H9 (cell line): Measurements from ENCODE around the gene PLXNA1. TPM values are rescaled to one million over a fixed set of nuclear protein-coding genes. Genes with fewer than 3 reads are reported as not detected.

Source experiments
- DNase-seq: peaks from one replicate; pipeline ENCODE4 v3.0.0-alpha.2; 2017
- H2AFZ ChIP-seq: one replicate; pipeline ENCODE4 v1.6.1; 2013; ENCODE audit warnings: mild to moderate bottlenecking, low read length, control low read depth, moderate library complexity
- H2AK5ac ChIP-seq: 2 replicates; pipeline ENCODE4 v1.6.1; 2013; ENCODE audit warnings: low read length, control low read depth, mixed read lengths; ENCODE audit not compliant: insufficient read length
- H2BK120ac ChIP-seq: one replicate; pipeline ENCODE4 v1.6.1; 2013; ENCODE audit warnings: low read depth, mild to moderate bottlenecking, low read length, control low read depth, inconsistent platforms; ENCODE audit not compliant: poor library complexity, severe bottlenecking
- H2BK12ac ChIP-seq: 2 replicates; pipeline ENCODE4 v1.6.1; 2013; ENCODE audit warnings: low read length, control low read depth, mixed read lengths, low read depth; ENCODE audit not compliant: insufficient read length
- H2BK15ac ChIP-seq: 2 replicates; pipeline ENCODE4 v1.6.1; 2013; ENCODE audit warnings: low read depth, low read length, control low read depth
- H2BK20ac ChIP-seq: one replicate; pipeline ENCODE4 v1.6.1; 2013; ENCODE audit warnings: low read depth, mild to moderate bottlenecking, low read length, control low read depth, inconsistent platforms; ENCODE audit not compliant: poor library complexity, severe bottlenecking
- H2BK5ac ChIP-seq: 2 replicates; pipeline ENCODE4 v1.6.1; 2013; ENCODE audit warnings: low read length, control low read depth, mixed read lengths; ENCODE audit not compliant: insufficient read length
- H3K14ac ChIP-seq: 2 replicates; pipeline ENCODE4 v1.6.1; 2013; ENCODE audit warnings: low read length, control low read depth; ENCODE audit not compliant: insufficient read depth
- H3K18ac ChIP-seq: 2 replicates; pipeline ENCODE4 v1.6.1; 2013; ENCODE audit warnings: low read depth, mild to moderate bottlenecking, mixed read lengths, low read length, control low read depth; ENCODE audit not compliant: insufficient read length
- H3K23ac ChIP-seq: 2 replicates; pipeline ENCODE4 v1.6.1; 2013; ENCODE audit warnings: low read length, control low read depth, mixed read lengths, low read depth; ENCODE audit not compliant: insufficient read length
- H3K23me2 ChIP-seq: 2 replicates; pipeline ENCODE4 v1.6.1; 2013; ENCODE audit warnings: low read depth, mild to moderate bottlenecking, mixed read lengths, low read length, control low read depth; ENCODE audit not compliant: insufficient read length, poor library complexity, severe bottlenecking
- H3K27ac ChIP-seq: 2 replicates; pipeline ENCODE4 v1.5.1; 2013; ENCODE audit warnings: low read length, control low read depth, mixed read lengths, low read depth; ENCODE audit not compliant: insufficient read length
- H3K27me3 ChIP-seq: 2 replicates; pipeline ENCODE4 v1.6.1; 2013; ENCODE audit warnings: low read length, control low read depth, inconsistent platforms; ENCODE audit not compliant: insufficient read depth
- H3K4ac ChIP-seq: 2 replicates; pipeline ENCODE4 v1.6.1; 2013; ENCODE audit warnings: low read depth, mild to moderate bottlenecking, control low read depth, inconsistent platforms, low read length, moderate library complexity
- H3K4me1 ChIP-seq: 2 replicates; pipeline ENCODE4 v1.6.1; 2013; ENCODE audit warnings: low read length, control low read depth, inconsistent platforms; ENCODE audit not compliant: insufficient read depth
- H3K4me2 ChIP-seq: 2 replicates; pipeline ENCODE4 v1.6.1; 2013; ENCODE audit warnings: low read length, control low read depth, mixed read lengths; ENCODE audit not compliant: insufficient read length, insufficient read depth
- H3K56ac ChIP-seq: 2 replicates; pipeline ENCODE4 v1.6.1; 2013; ENCODE audit warnings: low read depth, mild to moderate bottlenecking, mixed read lengths, low read length, control low read depth; ENCODE audit not compliant: insufficient read length
- H3K79me1 ChIP-seq: 2 replicates; pipeline ENCODE4 v1.6.1; 2013; ENCODE audit warnings: low read depth, mild to moderate bottlenecking, moderate library complexity, low read length, control low read depth, inconsistent platforms; ENCODE audit not compliant: insufficient read depth, poor library complexity, severe bottlenecking
- H3K79me2 ChIP-seq: 2 replicates; pipeline ENCODE4 v1.6.1; 2013; ENCODE audit warnings: low read length, control low read depth, inconsistent platforms; ENCODE audit not compliant: insufficient read depth
- H3K9ac ChIP-seq: 2 replicates; pipeline ENCODE4 v1.6.1; 2013; ENCODE audit warnings: low read length, control low read depth, mixed read lengths; ENCODE audit not compliant: insufficient read length; ENCODE audit errors: extremely low read depth
- H3K9me3 ChIP-seq: one replicate; pipeline ENCODE4 v1.6.1; 2013; ENCODE audit warnings: low read depth, low read length, inconsistent platforms; ENCODE audit not compliant: control insufficient read depth
- H3T11ph ChIP-seq: one replicate; pipeline ENCODE4 v1.6.1; 2013; ENCODE audit warnings: mild to moderate bottlenecking, low read length, control low read depth, inconsistent platforms
- H4K20me1 ChIP-seq: one replicate; pipeline ENCODE4 v1.6.1; 2013; ENCODE audit not compliant: control insufficient read depth, insufficient read length, insufficient read depth
- H4K5ac ChIP-seq: 2 replicates; pipeline ENCODE4 v1.6.1; 2013; ENCODE audit warnings: low read depth, mild to moderate bottlenecking, mixed read lengths, low read length, control low read depth; ENCODE audit not compliant: insufficient read length
- H4K8ac ChIP-seq: replicated peaks from 2 replicates; pipeline ENCODE4 v1.6.1; 2013; ENCODE audit warnings: low read length, control low read depth, mixed read lengths, low read depth; ENCODE audit not compliant: insufficient read length
- H4K91ac ChIP-seq: 2 replicates; pipeline ENCODE4 v1.6.1; 2013; ENCODE audit warnings: low read depth, mild to moderate bottlenecking, moderate library complexity, mixed read lengths, low read length, control low read depth; ENCODE audit not compliant: insufficient read length
- H3K27ac Mint-ChIP-seq, 3 experiments: 2 replicates in 2 of 3; 3 replicates in 1 of 3; pipeline ENCODE4 v1.8.0; 2020 to 2021; ENCODE audit warnings: mixed read lengths in 3 of 3, mild to moderate bottlenecking in 1 of 3, moderate library complexity in 1 of 3
- H3K27me3 Mint-ChIP-seq: 2 replicates; pipeline ENCODE4 v1.8.0; 2021; ENCODE audit warnings: low read depth, mild to moderate bottlenecking, moderate library complexity, mixed read lengths
- H3K36me3 Mint-ChIP-seq, 3 experiments: 2 replicates in 2 of 3; 3 replicates in 1 of 3; pipeline ENCODE4 v1.8.0; 2020 to 2021; ENCODE audit warnings: low read depth in 3 of 3, mixed read lengths in 3 of 3; ENCODE audit not compliant: insufficient read depth in 1 of 3
- H3K4me1 Mint-ChIP-seq, 2 experiments: 2 replicates each; pipeline ENCODE4 v1.8.0; 2020; ENCODE audit warnings: mixed read lengths in 2 of 2
- H3K4me3 Mint-ChIP-seq, 2 experiments: 2 replicates in 1 of 2; 3 replicates in 1 of 2; pipeline ENCODE4 v1.8.0; 2020 to 2021; ENCODE audit warnings: mild to moderate bottlenecking in 2 of 2, mixed read lengths in 2 of 2, moderate library complexity in 1 of 2
- H3K9me3 Mint-ChIP-seq, 2 experiments: 2 replicates in 1 of 2; 3 replicates in 1 of 2; pipeline ENCODE4 v1.8.0; 2020; ENCODE audit warnings: mild to moderate bottlenecking in 2 of 2, mixed read lengths in 2 of 2, moderate library complexity in 1 of 2
- CTCF ChIP-seq: fragments of 200-600 bp; sonication (generic); conservative IDR thresholded peaks from 3 replicates; pipeline ENCODE4 v1.8.0; 2021; ENCODE audit warnings: antibody characterized with exemption, mild to moderate bottlenecking
- WGBS: extraction: QIAGEN DNeasy Blood & Tissue Kit; methylation state at CpG from one replicate; pipeline ENCODE4 v1.1.7; 2013; ENCODE audit warnings: missing lambda C conversion rate, low lambda C conversion rate, mixed read lengths; ENCODE audit not compliant: insufficient read length; ENCODE audit errors: extremely low coverage; 5-methylcytosine and 5-hydroxymethylcytosine counted together
- total RNA-seq: library from RNA; stranded (reverse); gene quantifications from 2 replicates; pipeline ENCODE4 v1.2.1, GENCODE V29; 2021

PLXNA1 gene
- total RNA-seq, 1 experiment from 2014 or later = 42.1 TPM

GRCh38 chr3:126984391-126985131 lies 1.6 kb downstream of the PLXNA1 start:
- Histone ChIP-seq H3K4me2 (peak overlapping the region; percentile 43), H2AFZ (no peak overlapping the region), H2BK15ac (no peak overlapping the region), H3K23ac (no peak overlapping the region), H3K4ac (no peak overlapping the region), H3K56ac (no peak overlapping the region), H3K23me2 (no peaks in the 10 kb centered on the region), H2BK120ac (no peak overlapping the region), H4K91ac (no peak overlapping the region), H4K8ac (no peak overlapping the region), H3K27me3 (no peaks in the 10 kb centered on the region), H2BK12ac (no peak overlapping the region), H3K9ac (no peak overlapping the region), H4K5ac (no peak overlapping the region), H2BK20ac (no peak overlapping the region), H3T11ph (no peak overlapping the region), H3K4me1 (no peaks in the 10 kb centered on the region), H3K14ac (0 out of 2 replicates have a peak overlapping the region, but pooled peaks have one; percentile 31), H4K20me1 (no peaks in the 10 kb centered on the region), H2AK5ac (no peak overlapping the region), H3K79me2 (peaks cover 6% of the 10 kb centered on the region; the same call in 1 of the 2 replicates), H3K18ac (no peak overlapping the region), H3K9me3 (no peaks in the 10 kb centered on the region), H3K27ac (no peak overlapping the region), H2BK5ac (no peak overlapping the region), H3K79me1 (no peaks in the 10 kb centered on the region)
- Mint-ChIP-seq H3K27me3 (peaks cover 22% of the 10 kb centered on the region), H3K4me3 (peak overlapping the region; percentile 63 to 75), H3K36me3 (peaks cover 4 to 7% (median 5%) of the 10 kb centered on the region in 3 experiments; a peak in 6 of 7 replicates), H3K4me1 (peaks cover 7 to 25% of the 10 kb centered on the region in 2 experiments), H3K27ac (no peak overlapping the region), H3K9me3 (no peaks in the 10 kb centered on the region)
- TF ChIP-seq CTCF = no peak
- no peak for DNase-seq
- WGBS = no CpG with 5 or more reads among the region's 21 CpGs
